HT-29 (cell line): ENCODE measurements around the gene SLC30A7. TPM values are rescaled to one million over a fixed set of nuclear protein-coding genes. Genes with fewer than 3 reads are reported as not detected.
"Not testable (repeated sequence)": the region's sequence is repeated elsewhere in the genome, so short reads cannot be mapped to it uniquely, and the experiment has no call there.

Experiments
- DNase-seq: peaks from one replicate; pipeline ENCODE4 v3.0.0-alpha.2; 2015; ENCODE audit warnings: low spot score
- total RNA-seq: library from RNA; depleted of rRNA; stranded (reverse); fragments of >200 nt; shearing (Covaris generic); gene quantifications from 2 replicates; pipeline ENCODE4 v1.2.3, GENCODE V29; 2014; rRNA removed

Gene SLC30A7
- 17.7 and 18.8 TPM in 2 replicates for total RNA-seq

GRCh38 chr1:100895540-100896480, at the start of gene SLC30A7:
TSS of gene SLC30A7 (plus strand) at chr1:100896090. CDS start at chr1:100896263, 173 bp downstream.
- peak; percentile 95 for DNase-seq

GRCh38 chr1:100847361-100848082, 48.4 kb upstream of the SLC30A7 start:
- DNase-seq = no peak

DNA sequence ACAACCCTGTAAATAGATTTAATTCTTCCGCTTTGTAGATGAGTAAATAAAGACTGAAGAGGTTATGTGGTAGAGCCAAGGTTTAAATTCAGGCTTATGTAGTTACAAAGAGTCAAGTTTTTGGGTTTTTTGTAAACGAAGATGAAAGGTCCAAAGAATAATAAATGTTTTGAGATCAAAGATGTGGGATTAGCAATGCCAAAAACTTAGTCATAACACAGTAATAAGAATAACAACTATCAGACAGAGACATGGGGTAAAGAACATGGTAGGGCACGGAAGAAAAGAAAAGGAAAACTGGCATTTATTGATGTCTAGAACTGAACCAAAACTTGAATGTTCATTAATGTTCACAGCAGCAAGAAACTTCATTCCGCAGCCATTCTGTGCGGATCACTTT, 44.2 kb upstream of the SLC30A7 start:
- no peak for DNase-seq

GRCh38 chr1:100852976-100853375, 42.9 kb upstream of the SLC30A7 start:
- DNase-seq = no peak

GRCh38 chr1:100855116-100855515, 40.8 kb upstream of the SLC30A7 start:
- DNase-seq = not testable (repeated sequence)

- no peak for DNase-seq
These were observed 35.4 kb upstream of the SLC30A7 start for GRCh38 chr1:100860397-100860991.

GRCh38 chr1:100861379-100861778, 34.5 kb upstream of the SLC30A7 start:
- no peak for DNase-seq

DNA sequence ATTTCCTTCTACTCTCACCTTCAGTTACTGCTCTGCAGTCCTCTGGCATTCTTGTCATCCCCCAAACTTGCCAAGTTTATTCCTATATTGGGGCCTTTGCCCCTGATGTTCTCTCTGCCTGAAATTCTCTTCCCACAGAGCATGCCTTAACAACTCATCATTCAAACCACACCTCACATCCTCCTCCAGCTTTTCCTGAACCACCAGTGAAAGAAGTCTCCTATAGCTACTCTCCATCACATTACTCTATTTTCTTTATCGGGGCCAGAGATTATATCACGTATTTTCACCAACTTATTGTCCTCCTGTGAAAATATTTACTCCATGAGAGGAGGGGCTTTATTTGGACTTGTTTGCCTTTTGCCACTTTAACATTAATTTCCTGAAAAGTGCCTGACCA, 33.3 kb upstream of the SLC30A7 start:
- DNase-seq = no peak

GRCh38 chr1:100866041-100866900, 29.6 kb upstream of the SLC30A7 start:
- DNase-seq = peak; percentile 69

DNA sequence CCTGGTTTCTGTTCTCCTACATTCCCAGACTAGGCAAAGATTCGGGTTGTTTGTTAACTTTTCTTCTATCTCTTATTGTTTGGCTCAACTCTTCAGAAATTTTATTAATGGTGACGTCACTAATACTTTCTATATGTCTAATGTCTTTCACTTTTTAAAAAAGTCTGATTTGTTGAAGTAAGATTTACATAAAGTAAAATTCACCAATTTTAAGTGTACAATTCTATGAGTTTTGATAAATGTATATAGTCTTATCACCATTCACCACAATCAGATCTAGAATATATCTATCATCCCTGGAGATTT, 29.0 kb upstream of the SLC30A7 start:
- no peak for DNase-seq

GRCh38 chr1:100868364-100868995, 27.4 kb upstream of the SLC30A7 start:
- peak; percentile 73 for DNase-seq

- no peak for DNase-seq
These were observed 25.9 kb upstream of the SLC30A7 start for GRCh38 chr1:100869996-100870395.

- DNase-seq = no peak
These were observed 21.5 kb upstream of the SLC30A7 start for GRCh38 chr1:100874433-100874832.

DNA sequence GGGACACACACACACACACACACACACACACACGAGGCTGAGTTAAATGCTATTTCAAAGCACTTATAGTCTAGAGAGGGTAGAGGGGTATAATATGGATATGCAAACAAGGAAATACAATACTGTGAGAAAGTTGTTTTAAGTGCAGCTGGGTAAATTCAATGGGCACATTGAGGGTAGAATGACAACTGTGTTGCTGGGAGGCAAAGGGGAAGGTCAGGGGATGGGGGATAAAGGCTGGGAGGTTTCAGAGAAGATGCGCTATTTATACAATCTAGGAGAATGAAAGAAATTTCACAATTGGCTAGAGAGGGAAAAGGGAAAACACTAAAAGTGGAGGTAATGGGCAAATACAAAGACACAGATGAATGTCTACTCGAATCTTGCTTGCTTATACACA, 20.7 kb upstream of the SLC30A7 start:
- no peak for DNase-seq

- no peak for DNase-seq
These were observed 19.6 kb upstream of the SLC30A7 start for GRCh38 chr1:100876291-100876690.

- no peak for DNase-seq
These were observed 16.5 kb upstream of the SLC30A7 start for GRCh38 chr1:100879422-100879821.

GRCh38 chr1:100881687-100882086, 14.2 kb upstream of the SLC30A7 start:
- DNase-seq = no peak

- no peak for DNase-seq
These were observed 13.2 kb upstream of the SLC30A7 start for GRCh38 chr1:100882698-100883097.

DNA sequence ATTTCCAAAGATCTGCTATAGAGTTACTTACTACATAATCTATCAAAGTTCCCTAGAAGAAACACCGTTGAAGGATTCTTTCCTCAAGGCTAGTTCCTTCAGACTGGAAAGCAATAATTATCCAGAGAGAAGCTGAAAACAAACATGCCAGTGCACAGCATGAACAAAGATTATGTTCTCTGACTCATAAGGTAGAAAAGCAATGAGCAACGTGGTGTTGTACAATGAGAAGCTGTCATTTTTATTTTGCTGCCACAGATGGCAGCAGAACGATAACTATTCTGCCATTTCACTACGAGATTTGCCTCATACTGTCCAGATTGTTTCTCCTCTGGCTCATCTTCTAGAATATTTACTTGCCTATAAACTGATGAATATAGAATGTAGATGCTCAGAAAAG, 11.9 kb upstream of the SLC30A7 start:
- peak; percentile 48 for DNase-seq

- not testable (repeated sequence) for DNase-seq
These were observed 6.9 kb upstream of the SLC30A7 start for GRCh38 chr1:100889007-100889406.
